Measurements from ENCODE around the gene MRPS11.
"Not testable (repeated sequence)": the region's sequence is repeated elsewhere in the genome, so short reads cannot be mapped to it uniquely, and the experiment has no call there.

The MRPS11 gene

DNA sequence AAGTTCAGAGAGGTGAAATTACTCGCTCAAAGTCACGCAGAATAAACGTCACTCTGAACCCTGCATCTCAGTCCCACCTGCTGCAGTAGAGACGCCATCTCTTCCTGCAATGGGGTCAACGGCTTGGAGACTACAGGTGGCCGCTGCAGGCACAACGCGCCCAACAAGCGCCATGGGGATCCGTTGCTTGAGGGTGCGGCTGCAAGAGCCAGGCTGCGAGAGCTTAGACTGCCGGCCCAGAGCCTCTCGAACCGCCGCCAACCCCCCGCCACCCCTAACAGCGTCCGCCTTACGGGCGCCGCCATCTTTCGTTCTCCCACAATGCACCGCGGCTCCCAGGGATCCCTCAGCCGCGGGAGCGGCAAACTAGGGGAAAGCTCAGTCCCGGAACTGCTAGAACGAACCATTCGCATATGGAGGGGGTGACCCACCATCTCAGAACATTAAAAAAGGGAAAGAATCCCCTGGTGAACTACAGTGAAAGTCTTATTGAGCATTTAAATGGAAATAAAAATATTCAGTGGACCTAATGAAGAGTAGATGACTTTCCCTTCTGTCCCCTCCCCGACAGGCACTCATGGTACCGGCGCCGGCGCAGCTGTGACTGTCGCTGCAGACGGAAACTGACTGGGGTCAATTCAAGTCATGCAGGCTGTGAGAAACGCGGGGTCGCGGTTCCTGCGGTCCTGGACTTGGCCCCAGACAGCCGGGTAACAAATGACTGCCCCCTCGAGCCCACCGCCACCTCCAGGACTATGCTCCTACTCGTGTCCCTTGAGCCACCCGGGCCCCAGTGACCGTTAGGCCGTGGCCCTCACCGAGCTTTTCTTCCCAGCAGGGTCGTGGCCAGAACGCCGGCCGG, at the start of gene MRPS11, which contains the start of gene MRPL46:
Gene MRPS11, plus strand, starts transcription at position 636 of the 862 bp plus-strand sequence. Its CDS starts 10 bp downstream, at position 646.
Gene MRPL46, minus strand, starts transcription at position 316 of the 862 bp plus-strand sequence. Its CDS starts 11 bp downstream, at position 305.
- peak; percentile 91 for DNase-seq (ENCODE audit: low read depth)

DNA sequence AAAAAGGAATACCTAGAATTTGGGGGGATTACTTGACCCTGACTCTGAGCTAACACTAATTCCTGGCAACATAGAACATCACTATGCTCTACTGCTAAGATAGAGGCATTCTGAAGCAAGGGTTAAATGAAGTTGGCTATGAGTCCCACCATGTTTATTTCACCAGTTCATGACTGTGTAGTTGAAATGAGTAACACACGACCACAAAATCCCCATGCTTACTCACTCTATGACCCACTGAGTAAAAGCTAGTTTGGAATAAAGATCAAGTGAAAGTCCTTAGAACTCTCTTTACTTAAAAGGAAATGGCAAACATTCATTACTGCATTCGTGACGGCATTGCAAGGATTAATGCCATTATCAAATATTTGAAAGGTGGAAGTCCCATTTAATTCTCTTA, 47.7 kb upstream of the MRPS11 start:
- DNase-seq (ENCODE audit: low read depth) = no peak

DNA sequence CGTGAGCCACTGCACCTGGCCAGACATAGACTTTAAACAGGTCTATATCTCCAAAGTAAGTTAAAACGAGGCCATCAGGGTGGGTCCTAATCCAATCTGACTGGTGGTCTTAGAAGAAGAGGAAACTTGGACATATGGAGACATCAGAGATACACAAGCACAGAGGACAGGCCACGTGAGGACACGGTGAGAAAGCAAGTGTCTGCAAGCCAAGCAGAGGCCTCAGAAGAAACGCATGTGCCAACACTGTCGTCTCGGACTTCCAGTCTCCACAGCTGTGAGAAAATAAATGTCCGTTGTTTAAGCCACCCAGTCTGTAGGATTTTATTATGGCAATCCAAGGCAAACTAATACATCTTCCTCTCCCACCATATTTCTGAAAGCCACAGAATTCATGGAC, 44.2 kb upstream of the MRPS11 start:
- no peak for DNase-seq (ENCODE audit: low read depth)

DNA sequence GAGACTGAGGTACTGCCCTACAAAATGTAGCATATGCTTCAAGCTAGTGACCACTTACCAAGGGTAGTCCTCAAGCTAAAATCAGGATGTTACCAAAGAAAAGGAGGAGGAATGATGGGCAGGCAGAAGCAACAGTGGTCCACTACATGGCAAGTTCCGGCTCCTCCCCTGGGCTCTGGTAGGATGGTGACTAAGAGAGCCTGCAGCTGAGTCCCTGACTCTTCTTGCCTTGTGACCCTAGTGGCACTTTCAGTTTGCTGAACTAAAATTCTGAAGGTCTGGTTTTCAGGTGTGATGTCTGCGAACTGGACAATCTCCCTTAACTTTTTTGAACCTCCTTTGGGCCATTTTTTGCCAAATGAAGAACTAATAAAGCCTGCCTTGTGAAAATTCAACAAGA, 41.2 kb upstream of the MRPS11 start:
- DNase-seq (ENCODE audit: low read depth) = no peak

DNA sequence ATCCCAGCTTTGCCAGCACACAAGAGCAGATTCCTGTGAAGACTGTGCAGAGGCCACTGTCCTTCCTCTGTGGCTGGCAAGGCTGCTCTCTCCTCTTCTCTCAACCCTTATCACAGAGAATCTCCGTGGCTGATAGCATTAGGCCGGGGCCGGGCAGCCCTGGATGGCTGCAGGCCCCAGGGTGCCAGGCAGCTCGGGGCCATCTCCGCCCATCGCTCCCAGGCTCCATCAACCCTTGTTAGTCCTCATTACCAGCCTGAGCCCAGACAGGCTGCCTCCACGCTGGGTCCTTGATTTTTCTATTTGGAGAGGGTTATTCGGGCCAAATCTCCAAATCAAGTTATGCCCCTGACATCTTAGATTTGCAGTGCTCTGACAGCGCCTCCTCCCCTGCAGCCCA, 39.5 kb upstream of the MRPS11 start:
- no peak for DNase-seq (ENCODE audit: low read depth)

DNA sequence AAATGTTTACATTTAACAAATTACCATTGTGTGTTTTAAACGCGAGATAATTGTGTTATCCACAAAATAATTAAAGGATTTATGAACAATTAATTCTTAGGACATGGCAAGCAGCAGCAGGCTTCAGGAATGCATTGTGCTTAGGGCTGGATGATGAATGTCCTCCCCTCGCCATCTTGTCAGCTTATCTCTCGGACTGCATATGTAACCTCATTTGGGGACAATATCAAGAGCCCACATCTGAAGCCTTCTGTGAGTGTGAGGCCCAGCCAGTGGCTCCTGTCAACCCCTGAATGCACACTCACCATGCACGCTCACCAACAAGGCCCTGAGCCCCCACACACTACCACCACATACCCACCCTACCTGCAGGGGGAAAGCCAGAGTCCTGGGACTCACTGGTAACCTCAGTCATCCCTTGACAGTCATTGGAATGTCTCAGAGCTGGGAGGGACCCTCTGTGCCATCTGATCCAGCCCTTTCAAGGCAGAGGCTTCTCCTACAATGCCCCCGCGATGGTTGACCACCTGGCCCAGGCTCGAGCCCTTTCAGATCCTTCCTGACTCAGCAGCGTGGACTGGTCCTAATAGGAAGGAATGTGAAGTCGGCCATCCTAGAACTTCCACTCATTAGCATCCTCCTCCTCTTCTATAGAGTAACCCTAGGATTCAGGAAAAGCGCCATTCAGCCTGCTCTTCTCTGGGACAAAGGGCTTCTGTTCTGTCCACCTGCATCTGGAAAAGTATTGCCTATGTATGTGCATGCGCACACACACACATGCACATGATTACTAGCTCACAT, 38.5 kb upstream of the MRPS11 start:
- DNase-seq (ENCODE audit: low read depth) = no peak

DNA sequence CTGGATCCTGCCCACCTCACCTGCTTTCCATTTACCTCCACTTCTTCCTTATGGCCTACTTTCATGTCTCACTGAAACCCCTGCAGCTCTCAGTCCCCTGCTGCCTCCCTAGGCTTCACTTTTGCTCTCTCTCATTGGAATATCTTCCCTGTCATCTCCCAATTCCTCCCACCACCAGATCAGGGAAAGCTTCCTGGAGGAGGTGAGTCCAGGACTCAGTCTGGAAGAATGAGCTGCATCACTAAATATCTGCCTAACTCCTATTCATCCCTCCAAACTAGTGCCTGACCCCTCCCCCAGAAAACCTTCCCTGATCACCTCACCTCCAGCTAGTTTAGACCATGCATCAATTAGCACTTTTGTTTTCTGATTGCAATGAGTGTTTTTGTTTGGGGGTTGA, 37.5 kb upstream of the MRPS11 start:
- DNase-seq (ENCODE audit: low read depth) = no peak

DNA sequence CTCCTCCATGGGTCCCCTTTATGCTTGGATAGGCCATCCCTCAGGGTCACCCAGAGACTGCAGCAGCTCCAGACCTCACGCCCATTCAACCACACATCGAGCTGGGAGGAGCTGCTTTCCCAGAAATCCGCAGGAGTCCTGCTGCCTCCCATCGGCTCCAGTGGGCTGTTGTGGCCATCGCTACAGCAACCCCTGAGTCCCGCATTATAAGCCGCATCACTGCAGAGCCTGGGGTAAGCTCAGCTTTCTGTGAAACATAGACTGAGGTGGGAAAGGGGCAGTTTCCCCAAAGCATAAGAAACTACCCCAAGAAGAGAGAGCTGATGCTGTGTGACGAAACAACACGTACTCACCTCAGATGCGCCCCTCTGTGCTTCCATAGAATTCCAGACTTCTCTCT, 36.1 kb upstream of the MRPS11 start:
- DNase-seq (ENCODE audit: low read depth) = no peak

DNA sequence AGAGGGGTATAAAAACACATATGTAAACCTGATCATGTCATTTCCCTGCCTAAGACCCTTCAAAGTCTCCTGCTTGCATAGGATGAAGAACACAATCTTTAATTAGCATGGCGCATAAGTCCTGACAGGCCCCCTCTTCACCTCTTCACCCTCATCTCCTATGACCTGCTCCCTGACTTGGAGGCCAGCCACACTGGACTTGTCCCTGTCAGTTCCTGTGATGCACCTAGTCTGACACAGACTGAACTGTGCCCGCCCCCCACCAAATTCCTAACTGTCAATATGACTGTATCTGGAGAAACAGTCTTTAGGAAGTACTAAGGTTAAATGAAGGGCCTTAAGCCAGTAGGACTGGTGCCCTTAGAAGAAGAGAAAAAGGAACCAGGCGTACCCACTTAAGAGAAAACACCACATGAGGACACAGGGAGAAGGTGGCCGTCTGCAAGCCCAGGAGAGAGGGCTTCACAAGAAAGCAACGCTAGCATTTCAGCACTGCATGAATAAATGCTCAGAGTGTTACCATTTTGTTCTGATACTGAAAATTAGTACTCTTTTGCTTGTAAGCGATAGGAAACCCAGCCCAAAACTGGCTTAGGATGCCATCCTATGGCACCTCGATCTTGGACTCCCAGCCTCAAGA, 34.3 kb upstream of the MRPS11 start:
- no peak for DNase-seq (ENCODE audit: low read depth)

DNA sequence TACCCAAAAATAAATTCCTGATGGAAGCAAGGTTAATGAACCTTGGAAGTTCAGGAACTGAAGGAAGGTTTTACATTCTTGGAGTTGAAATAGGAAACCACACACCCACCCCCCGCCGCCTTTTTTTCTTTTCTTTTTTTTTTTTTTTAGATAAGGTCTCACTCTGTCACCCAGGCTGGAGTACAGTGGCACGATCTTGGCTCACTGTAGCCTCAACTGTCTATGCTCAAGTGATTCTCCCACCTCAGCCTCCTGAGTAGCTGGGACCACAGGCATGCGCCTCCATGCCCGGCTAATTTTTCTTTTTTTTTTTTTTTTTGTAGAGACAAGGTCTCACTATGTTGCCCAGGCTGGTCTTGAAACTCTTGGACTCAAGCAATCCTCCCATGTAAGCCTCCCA, 33.4 kb upstream of the MRPS11 start:
- DNase-seq (ENCODE audit: low read depth) = not testable (repeated sequence)

DNA sequence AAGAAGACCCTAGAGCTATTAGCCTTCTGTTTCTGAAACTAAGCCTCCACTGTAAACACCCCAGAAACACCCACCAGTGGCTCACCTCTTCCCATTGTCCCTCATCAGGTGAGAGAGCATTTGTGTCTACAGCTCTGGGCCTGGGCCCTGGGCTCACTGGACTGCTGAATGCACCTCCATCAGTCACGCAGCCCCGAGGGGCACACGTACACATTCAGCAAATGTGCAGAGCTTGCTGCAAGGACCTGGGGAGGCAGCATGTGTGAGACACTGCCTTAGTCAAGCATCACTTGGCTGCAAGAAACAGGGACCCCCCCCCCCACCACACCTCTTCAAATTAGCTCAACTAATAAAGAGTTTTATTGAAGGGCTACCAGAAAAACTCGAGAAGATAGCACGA, 29.3 kb upstream of the MRPS11 start:
- DNase-seq (ENCODE audit: low read depth) = no peak

DNA sequence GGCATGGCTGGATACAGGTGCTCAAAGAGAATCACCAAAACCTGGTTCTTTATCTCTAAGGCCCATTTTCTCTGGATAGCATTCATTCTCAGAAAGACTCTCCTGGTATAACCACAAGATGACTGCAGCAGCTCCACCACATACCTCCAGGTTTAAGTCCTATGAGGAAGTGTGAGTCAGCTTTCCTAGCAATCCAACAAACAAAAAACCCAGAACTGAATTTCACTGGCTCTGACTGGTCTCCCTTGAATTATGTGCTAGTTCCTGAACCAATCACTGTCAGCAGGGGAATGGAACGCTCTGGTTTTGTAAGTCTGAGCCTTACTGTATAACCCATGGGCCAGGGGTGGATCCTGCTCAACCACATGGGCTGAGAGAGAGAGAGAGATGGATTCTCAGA, 27.5 kb upstream of the MRPS11 start:
- no peak for DNase-seq (ENCODE audit: low read depth)

DNA sequence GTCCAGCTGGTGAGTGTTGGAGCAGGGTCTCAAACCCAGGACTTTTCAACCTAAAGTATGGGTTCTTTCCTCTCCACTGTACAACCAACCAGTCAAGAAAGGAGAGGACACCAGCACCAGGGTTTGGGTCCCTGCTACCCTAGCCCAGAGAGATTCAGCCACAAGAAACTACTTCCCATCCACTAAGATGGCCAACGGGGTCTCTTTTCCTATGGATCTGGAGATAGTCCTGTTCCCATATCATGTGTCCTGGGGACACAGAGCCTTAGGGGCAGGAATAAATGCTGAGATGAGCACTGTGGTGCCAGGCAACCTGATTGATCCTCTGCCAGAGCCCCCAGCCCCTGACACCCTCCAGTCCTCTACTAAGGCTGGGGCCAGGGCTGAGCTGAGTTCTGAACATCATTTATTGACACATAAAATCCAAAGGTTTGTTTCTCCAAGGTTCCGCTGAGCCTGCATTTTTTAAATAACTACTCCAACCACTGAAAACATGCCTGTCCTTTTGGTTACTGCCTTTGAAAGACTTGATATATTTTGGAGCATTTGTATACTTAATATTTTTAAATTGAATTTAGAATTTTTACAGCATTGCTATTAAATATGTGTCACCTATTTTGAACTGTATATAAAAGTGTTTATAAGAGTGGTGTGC, 26.3 kb upstream of the MRPS11 start:
- DNase-seq (ENCODE audit: low read depth) = no peak

DNA sequence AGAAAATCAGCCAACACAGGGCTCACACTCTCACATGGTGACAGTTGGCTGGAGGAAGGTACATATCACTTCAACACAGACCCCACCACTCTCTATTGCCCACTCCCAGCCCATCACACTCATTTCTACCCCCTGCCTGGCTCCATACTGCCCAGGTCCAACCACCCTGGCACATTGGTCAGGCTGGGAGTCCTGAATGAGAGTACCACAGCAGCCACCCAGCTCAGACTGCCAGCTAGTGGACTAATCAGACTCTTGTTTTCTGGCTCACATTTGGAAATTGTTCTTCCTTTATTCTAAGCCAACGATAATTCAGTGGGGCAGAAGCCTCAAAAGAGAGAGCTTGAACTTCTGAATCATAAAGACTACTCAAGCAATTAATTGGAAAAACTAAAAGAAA, 20.3 kb upstream of the MRPS11 start:
- DNase-seq (ENCODE audit: low read depth) = no peak

DNA sequence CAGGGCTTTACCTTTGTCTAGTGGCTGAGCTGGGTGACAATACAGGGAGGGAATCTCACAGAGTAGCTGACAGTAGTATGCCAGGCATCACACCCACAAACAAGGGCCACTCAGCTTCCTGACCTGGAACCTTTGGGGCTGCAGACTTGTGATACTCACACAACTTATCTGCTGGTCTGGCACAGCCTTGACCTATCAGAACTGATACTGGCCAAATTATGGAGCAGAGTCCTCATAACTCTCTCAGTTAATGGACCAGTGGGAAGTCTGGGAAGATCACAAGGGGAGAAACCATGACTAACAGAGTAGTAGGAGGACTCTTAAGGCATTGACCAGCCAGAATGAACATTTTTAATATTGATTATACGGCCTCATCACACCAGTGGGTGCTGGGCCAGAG, 19.8 kb upstream of the MRPS11 start:
- DNase-seq (ENCODE audit: low read depth) = no peak

DNA sequence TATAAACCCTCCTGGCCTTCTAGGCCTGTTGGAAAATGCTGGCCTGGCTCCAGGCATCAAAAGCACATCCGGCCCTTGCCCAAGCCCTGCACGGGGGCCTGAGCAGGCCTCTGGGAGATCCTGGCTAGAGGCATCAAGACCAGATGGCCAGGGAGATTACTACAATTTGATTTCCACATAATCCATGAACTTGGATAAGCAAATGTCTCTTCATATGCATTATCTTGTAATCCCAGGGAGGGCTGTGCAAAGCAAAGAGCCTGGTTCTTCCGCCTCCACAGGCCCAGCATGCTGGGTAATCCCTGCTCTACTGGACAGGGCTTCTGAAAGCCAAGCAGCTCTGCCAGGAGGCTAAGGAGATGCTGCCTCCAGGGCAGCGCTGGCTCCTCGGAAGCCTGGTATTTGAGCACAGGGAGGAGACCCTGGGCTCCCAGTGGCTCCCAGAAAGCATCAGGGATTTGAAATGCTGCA, 18.5 kb upstream of the MRPS11 start:
- DNase-seq (ENCODE audit: low read depth) = no peak

DNA sequence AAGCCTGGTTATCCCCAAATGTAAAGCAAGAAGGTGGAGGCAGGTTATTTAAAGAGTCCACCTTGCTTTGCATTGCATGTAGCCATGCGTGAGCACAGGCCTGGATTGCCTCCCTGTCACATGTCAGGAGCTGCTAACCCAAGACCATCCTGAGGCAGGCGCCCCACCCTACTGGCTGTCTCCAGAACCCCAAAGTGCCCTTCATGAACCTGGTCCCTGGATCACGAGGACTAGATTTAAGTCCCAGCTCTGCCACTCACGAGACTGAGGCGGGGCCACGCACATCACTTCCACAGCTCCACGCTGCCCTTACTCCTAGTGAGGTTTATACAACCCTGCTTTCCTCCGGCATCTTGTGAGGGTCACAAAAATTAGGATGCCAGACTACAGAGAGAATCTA, 17.9 kb upstream of the MRPS11 start:
- DNase-seq (ENCODE audit: low read depth) = no peak

DNA sequence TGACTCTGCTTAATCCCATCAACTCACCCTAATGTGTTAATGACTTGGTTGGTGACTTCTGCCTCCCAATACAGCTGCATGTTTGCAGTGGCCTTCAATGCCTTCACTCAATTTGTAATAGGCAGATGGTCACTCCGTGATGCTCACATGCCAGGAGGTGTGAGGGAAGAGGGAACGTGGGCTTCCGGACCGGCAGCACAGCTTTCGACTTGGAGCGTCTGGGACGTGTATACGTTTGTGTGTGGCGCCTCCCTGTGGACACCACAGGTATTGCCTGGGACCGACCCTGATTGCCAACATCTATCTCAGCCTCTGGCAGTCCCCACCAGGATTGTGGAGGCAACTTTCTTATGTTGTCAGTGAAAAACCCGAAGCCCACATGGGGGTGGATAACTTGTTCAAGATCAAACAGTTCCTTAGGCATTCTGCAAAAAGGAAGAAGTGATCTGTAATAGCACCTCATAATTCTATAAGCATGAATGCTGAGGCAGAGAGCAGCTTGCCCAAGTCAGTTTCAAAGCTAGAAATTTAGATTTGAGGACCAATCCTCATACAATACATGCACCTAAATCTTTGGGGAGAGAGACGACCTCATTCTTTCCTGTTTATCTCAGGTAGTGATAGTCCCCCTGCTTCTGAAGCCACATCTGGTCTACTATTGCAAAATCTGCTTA, 17.2 kb upstream of the MRPS11 start:
- DNase-seq (ENCODE audit: low read depth) = peak; percentile 33

DNA sequence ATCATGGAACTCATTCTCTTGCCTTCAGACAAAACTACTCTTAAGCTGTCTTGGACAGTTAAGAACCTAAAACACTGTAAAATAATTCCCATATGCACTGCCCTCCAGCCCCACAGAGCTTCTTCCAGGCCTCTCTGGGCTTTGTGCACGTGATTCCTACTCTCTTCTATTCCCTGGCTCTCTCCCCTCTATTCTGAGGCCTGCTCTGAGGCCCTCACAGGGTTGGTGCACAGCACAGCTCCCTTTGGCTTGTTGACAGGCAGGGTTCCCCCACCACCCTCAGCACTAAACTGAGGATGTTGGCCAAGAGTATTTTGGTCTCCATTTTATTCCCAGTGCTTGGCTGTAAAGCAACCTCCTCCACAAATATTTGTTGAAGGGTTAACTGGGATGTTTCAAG, 13.9 kb upstream of the MRPS11 start:
- DNase-seq (ENCODE audit: low read depth) = no peak

DNA sequence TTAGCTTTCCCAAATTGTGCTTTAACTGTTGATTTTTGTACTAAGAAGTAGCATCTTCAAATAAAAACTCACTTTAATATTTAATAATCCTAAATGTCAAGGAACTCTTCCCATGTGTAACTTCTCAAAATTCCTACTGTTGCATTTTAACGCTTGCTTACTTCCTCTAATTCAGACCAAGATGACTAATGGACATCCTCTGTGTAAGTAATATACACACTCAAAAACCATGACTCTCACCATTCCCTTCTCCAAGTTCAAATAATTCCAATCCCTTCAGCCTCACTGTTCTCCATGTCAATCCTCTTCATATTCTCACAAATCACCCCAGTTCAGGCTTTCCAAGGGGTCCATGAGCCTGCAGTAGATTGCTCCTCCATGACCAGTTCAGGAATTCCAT, 13.3 kb upstream of the MRPS11 start:
- DNase-seq (ENCODE audit: low read depth) = no peak
